ENCODE measurements around the gene PTGES.

PTGES gene

DNA sequence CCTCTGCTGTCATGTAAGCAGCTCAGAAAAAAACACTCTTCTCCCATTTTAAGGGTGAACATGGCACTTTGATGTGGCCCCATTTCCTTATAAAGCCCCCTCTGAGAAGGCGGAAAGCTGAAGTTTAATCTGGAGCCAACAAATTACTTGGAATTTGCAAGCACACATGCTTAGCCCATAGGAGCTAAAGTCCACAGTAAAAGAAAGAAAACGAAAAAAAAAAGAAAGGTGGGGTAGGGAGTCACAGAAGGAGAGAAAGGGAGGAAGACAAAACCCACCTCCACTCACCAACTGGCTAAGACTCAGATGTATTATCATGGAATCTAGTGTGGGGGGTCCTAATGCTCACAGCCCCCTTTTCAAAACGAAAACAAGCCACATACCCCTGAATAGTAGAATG, 57.0 kb downstream of the PTGES start:
- H3K9me3 ChIP-seq (ENCODE audit: severe bottlenecking), result peaks cover 4% of the 10 kb centered on the region
- H3K36me3 ChIP-seq, result no peaks in the 10 kb centered on the region
- H3K27me3 ChIP-seq (ENCODE audit: insufficient read depth, low read depth, severe bottlenecking), result no peaks in the 10 kb centered on the region
- no peak overlapping the region for H3K4me3 ChIP-seq (ENCODE audit: low read depth, low read length)
- H3K27ac ChIP-seq, result no peak overlapping the region
- no peak for DNase-seq
- no peak for TF ChIP-seq CTCF (IDR thresholded peaks at IDR 0.05; ENCODE audit: low read depth, low read length)

GRCh38 chr9:129694243-129694646, 58.6 kb downstream of the PTGES start:
- no peak overlapping the region for H3K4me3 ChIP-seq (ENCODE audit: low read depth, low read length)
- no peak for TF ChIP-seq CTCF (IDR thresholded peaks at IDR 0.05; ENCODE audit: low read depth, low read length)
- peak; percentile 81 for DNase-seq
- H3K27me3 ChIP-seq (ENCODE audit: insufficient read depth, low read depth, severe bottlenecking), result no peaks in the 10 kb centered on the region
- H3K9me3 ChIP-seq (ENCODE audit: severe bottlenecking), result peaks cover 4% of the 10 kb centered on the region
- H3K27ac ChIP-seq, result 0 out of 2 replicates have a peak overlapping the region, but pooled peaks have one; percentile 4
- no peaks in the 10 kb centered on the region for H3K36me3 ChIP-seq

DNA sequence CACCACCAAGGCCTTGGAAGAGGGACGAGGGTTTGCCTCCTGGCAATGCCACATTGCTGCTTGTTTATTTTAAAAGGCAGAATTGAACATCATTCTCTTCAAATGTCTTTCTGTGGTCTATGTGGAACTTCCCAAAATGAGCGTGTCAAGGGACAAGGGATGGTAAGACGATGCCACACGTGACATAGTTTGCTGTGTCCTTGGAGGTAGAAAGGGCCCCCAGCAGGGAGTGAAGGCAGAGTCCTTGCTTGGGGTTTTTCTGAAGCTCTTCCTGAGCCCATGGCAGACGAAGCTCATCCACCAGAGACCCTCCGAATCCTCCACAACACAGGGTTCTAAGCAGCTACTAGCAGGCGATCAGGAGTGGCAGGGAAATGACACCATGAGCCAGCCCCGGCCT, 59.1 kb downstream of the PTGES start:
- H3K27me3 ChIP-seq (ENCODE audit: insufficient read depth, low read depth, severe bottlenecking), result no peaks in the 10 kb centered on the region
- peaks cover 4% of the 10 kb centered on the region for H3K9me3 ChIP-seq (ENCODE audit: severe bottlenecking)
- 0 out of 2 replicates have a peak overlapping the region, but pooled peaks have one; percentile 4 for H3K27ac ChIP-seq
- DNase-seq, result no peak
- no peaks in the 10 kb centered on the region for H3K36me3 ChIP-seq
- H3K4me3 ChIP-seq (ENCODE audit: low read depth, low read length), result no peak overlapping the region
- no peak for TF ChIP-seq CTCF (IDR thresholded peaks at IDR 0.05; ENCODE audit: low read depth, low read length)

- DNase-seq, result no peak
- no peak for TF ChIP-seq CTCF (IDR thresholded peaks at IDR 0.05; ENCODE audit: low read depth, low read length)
- Histone ChIP-seq H3K9me3 (ENCODE audit: severe bottlenecking) (peaks cover 4% of the 10 kb centered on the region), H3K36me3 (no peaks in the 10 kb centered on the region), H3K27me3 (ENCODE audit: insufficient read depth, low read depth, severe bottlenecking) (no peaks in the 10 kb centered on the region), H3K27ac (no peak overlapping the region), H3K4me3 (ENCODE audit: low read depth, low read length) (no peak overlapping the region)
Measured at GRCh38 chr9:129692534-129692933, 60.3 kb downstream of the PTGES start.

Measured in WERI-Rb-1 (cell line).